HG02571 (cell line): ENCODE data around the gene DCAF8L2.
"Not testable (repeated sequence)": the region's sequence is repeated elsewhere in the genome, so short reads cannot be mapped to it uniquely, and the experiment has no call there.

ENCODE experiments used
- ATAC-seq: cut with Tn5 transposase; IDR thresholded peaks from one replicate; pipeline ENCODE4 v1.9.1; 2021; ENCODE audit warnings: mild to moderate bottlenecking, moderate library complexity; ENCODE audit not compliant: unreplicated experiment

Gene DCAF8L2

DNA sequence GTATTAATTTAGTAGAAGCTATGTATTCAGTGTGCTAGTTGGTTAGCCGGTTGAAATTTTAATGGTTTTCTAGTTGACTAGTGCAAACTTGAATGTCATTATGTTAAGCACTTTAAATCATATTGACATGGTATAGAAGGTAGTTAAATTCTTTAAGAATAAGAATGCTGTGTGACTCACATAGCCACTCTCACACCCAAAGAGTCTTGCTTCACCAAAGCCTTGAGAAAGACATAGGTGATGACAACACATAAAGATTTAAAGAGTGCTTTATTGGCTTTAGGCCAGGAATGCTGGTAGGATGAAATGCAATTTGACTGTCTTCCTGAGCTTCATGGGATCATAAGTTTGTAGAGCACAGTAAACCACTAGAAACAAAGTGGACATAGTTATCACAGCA lies 85.3 kb downstream of the DCAF8L2 start:
- no peak for ATAC-seq

DNA sequence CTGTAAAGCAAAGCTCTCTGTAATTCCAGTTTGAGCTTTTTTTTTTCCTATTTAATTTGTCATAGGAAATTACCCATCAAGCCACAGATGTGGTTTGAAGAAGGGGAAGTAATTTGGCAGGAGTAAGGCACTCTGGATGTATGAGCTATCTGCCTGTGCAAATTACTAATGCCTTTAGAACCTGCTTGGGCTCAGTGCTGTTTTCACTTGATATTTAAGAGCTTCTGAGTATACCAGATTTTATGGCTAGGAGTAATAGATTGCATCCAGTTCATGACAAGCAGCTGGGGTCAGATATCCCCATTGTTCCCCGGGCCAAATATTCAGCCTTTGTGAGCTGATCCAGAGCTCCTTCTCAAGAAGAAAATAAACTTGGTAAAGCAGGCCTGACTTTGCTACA lies 89.1 kb downstream of the DCAF8L2 start:
- no peak for ATAC-seq

DNA sequence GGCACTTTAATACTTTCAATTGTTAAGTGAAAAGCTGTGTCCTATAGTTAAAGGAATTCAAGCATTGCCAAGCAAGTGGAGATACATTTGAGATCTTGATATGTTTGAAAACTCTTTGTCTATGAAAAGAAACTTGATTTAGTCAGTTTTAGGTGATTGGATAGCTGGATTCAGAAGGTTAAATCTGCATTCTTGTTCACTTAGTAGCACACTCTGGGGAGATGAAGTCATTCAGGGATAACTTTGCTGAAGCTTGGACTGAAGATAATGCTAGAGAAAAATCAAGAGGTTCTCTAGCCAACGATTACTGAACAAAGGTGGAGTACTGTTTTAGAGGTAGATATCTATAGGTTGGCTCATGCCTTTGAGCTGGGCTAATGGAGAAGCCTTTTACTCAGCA lies 90.6 kb downstream of the DCAF8L2 start:
- ATAC-seq: no peak

DNA sequence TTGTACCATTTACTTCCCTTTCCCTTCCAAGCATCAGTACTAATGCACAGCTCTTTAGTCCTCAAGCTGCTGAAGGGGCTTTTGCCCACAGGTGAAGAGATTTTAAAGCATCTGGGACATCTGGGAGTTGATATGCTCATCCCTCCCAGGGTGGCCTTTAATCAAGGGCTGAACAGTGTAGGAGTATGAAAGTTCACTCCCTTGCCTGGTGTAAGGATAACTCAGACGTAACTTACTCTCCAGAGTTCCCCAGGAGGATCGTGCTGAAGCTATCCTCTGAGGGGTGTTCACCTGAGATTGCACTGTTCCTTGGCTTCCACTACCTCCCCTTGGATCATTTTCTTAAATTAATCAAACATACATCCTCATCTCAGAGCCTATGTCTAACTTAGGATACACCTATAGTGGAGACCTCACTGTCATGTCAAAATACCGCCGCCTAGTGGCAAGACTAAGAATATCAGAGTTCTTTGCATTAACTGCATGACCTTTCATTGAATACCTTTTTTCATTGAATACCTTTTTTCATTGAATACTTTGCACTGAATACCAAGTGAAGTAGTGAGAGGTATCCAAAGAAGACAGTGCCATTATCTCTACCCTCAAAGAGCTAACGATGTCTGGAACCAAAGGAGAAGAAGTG lies 93.5 kb downstream of the DCAF8L2 start:
- ATAC-seq: not testable (repeated sequence)

DNA sequence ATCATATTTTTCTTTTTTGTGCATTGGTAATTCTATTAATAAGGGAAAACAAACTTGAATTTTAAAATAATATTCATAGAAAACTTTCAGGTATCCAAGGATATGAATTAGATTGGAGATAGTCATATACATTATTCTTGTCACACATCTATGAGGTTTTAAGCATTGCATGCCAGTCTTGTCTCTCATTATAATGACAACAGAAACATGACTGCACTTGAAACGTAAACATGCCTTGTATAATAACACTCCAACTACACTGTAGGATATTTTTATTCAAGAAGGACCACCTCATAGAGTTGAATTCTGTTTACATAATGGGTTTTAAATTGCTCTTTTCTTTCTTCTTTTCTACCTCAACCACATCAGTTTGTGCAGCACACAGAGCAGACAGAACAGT lies 104.5 kb downstream of the DCAF8L2 start:
- no peak for ATAC-seq

DNA sequence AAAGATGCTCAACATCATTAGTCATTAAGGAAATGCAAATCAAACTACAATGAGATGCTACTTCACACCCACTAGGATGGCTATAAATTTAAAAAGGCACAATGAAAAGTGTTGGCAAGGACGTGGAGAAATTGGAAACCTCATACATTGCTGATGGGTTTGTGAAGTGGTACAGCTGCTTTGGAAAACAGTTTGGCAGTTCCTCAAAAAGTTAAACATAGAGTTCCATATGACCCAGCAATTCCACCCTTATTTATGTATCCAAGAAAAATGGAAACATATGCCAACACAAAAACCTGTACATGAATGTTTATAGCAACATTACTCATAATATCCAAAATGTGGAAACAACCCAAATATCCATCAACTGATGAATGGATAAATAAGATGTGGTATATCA lies 116.4 kb downstream of the DCAF8L2 start:
- no peak for ATAC-seq

DNA sequence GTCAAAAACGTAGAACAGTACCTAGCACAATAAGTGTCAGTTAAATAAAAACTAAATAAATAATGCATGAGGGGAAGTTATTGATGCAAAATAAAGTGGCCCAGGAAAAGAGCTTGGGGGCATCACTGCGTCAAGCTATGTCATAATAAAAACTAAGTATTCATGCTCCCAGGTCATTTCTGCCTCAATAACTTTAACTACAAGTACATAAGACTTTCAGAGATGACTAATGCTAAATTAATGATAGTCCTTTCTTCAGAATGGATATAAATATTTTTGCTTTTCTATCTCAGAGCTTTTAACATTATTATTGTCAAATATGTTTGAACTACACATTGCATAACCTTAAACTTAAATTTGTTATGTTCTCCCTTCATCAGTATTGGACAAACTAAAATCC lies 125.5 kb downstream of the DCAF8L2 start:
- no peak for ATAC-seq

DNA sequence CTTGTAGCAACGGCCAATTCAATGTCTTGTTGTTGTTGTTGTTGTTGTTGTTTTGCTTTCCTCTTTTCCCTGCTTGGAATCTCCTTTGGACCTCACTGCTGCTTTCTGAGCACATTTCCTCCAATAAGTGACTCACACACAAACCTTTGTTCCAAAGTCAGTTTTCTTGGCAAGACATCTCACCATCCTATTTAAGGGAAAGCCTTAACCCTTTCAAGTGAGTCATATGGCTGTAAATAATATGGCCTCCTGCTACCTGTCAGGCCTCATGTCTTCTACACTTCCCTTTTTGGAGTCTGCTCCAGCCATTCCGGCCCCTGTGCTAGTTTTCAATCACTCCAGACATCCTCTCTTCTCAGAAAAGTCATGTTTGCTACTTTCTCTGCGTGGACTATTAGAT lies 138.1 kb downstream of the DCAF8L2 start:
- ATAC-seq: no peak

DNA sequence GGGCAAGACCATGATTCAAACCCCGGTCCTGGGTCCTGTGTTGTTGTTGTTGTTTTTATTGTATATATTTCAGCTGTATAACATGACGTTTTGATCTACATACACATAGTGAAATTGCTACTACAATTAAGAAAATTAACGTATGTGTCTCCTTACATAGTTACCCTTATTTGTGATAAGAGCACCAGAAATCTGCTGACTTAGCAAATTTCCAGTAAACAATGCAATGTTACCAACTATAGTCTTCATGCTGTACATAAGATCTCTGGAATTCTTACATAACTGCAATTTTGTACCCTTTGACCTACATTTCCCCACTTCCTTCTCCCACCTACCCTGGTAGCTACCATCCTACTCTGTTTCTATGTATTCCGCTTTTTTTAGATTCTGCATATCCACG lies 141.8 kb downstream of the DCAF8L2 start:
- ATAC-seq: no peak

DNA sequence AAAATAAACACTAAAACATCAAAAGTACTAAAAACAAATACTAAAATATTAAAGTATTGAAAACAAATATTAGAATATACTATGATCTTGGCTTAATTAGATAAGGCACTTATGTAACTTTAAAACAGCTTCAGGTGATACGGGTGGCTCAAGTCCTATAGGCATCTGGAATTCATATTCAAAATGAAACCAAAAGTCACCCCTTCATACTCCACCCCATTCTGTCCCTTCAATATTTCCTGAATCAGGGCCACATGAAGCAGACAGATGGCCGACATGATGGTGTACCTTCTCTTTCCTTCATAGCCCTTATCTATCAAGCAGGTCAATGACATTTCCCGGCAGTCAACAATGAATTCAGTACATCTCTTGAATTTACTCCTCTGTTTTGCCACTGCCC lies 145.8 kb downstream of the DCAF8L2 start:
- ATAC-seq: no peak

DNA sequence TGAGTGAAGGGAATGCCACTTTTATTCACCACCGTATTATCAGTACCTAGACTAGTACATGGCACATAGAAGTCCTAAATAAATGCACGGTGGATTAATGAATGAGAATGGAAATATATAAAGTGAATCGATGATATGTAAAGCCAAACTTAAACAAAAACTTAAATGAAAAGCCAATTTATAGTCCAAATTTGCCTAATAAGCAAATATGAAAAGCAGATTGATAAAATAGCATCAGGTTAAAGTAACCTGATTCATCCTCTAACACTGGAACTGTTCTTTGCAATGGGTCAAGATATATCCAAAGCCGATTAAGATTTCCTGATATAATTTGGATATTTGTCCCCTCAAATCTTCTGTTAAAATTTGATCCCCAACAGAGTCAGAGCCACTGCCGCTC lies 150.8 kb downstream of the DCAF8L2 start:
- ATAC-seq: no peak

DNA sequence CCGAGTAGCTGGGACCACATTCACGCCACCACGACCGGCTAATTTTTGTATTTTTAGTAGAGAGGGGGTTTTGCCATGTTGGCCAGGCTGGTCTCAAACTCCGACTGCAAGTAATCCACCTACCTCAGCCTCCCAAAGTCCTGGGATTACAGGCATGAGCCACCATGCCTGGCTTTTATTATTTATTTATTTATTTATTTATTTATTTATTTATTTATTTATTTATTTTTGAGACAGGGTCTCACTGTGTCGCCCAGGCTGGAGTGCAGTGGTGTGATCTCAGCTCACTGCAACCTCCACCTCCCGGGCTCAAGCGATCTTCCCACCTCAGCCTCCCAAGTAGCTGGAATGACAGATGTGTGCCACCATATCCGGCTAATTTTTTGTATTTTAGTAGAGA lies 153.4 kb downstream of the DCAF8L2 start:
- ATAC-seq: not testable (repeated sequence)

DNA sequence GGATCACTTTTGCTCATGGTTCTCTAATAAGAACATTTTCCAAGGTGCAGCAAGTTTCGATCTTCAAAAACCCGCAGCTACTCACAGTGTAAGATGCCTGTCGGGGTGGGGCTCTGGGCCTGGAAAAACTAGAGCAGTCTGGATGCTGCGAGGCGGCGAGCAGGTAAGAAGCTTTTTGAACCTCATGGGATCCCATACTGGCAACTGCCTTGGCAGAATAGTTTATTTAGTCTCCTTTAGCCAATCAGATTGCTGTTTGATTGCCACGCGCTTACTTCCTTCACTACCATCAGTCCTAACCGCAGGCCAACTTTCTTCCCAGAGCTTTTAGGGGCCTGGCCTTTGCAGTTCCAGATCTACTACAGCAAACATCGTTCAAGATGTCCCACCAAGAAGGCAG lies 156.4 kb downstream of the DCAF8L2 start:
- ATAC-seq: no peak

DNA sequence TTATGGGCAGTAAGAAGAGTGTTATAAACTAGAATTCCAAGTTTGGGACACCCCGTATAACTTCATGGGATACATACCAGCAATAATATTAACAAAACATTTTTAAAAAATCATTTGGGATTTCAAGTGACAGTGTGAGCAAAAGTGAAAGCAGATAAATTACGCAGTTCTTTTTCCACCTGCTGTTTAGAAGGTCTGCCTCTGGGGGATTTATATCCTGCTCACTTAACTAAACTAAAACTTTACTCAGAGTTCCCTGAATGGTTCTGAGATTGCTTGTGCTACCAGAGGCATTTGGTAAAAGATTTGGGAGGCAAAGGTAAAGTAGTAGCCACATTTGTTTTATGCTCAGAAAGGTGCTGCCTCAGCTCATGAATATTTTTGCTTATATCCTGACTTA lies 160.2 kb downstream of the DCAF8L2 start:
- not testable (repeated sequence) for ATAC-seq

DNA sequence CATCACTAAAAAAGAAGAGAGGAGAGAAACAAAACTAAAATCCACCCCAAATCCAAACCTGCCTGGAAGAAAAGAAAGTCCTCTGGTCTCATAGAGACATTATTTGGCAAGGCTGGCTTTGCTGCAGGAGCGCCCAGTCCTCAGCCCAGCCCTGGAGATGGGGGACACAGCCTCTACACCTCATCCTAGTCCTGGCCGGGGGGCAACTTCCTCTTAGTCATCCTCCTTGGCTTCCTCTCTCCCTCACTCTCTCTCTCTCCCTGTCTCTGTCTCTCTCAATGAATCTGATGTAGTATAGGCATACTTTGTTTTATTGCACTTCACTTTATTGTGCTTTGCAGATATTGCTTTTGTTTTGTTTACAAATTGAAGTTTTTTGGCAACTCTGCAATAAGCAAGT lies 161.8 kb downstream of the DCAF8L2 start:
- no peak for ATAC-seq

DNA sequence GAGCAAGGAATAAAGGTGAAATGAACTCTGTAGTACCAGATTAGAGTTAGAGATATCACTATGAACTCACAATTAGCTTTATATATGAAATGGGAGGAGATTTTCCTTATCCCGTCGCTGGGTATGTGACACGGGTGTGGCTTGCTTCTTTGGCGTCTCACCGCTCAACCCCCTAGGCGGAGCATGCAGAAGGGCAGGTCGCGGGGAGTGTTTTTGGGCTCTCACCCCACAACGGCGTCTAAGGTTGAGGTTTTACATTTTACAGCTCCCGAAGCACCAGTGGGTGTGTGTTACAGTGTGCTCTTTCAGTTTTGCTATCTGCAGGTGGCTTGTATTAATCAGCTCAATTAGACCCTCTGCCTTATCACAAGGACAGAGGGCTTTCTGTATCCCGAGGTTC lies 175.6 kb downstream of the DCAF8L2 start:
- no peak for ATAC-seq

DNA sequence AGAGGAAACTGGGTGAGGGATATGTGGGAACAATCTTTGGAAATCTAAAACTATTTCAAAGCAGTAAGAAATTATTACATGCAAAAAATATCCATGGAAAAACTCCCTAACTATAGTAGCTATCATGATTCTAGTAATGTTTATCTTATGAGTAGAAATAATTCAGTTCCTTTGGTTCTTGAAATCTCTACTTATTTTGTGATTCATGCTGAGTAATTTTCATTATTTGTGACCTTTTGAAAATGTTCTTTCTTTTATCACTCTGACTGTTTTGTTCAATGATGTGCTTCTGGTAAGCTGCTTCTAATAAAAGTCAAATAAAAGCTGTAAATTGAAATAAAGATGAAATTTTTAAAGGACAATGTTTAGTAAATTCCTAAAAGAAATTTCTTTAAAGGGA lies 177.2 kb downstream of the DCAF8L2 start:
- no peak for ATAC-seq

DNA sequence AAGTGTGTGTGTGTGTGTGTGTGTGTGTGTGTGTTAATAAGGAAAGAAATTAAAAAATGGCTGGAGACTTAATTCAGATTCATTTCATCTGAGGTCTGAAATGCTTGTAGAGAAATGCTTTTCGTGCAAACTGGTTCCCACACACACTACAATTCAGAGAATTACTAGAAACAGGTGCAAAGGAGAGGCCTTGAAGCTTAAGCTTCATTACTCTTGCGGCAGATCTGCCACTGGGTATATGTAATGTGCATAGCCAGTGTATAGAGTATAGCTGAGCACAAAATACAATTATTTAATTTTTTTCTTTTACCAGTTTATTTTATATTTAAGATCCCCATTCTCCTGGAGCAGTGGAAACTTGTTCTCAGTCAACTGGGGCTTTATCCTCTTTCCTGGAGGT lies 185.8 kb downstream of the DCAF8L2 start:
- ATAC-seq: no peak

DNA sequence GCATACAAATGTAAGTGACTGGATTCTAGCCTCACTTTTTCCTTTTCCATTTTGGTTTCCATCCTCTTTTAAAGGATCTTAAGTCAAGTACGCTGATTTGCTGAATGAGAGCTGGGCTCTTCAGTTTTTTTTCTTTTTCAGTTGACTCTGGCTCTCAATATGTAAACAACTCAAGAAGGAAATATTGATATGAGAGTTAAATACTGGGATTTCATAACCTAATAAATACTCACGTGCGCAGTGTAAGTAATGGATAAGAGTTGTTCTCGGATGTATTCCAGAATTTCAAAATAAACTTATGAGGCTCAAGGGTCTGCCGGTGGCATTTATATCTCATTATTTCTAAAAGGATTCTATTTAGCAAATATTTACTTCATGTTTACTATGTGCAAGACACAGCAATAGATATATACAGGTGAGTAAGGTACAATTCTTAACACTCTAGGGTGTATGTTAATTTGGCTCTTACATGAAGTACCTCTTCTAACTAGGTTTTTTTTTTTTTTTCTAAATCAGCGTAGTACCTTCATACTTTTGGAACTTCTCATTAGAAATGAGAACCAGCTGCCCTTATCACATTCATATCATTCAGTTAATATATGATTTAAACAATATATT lies 206.6 kb downstream of the DCAF8L2 start:
- no peak for ATAC-seq

DNA sequence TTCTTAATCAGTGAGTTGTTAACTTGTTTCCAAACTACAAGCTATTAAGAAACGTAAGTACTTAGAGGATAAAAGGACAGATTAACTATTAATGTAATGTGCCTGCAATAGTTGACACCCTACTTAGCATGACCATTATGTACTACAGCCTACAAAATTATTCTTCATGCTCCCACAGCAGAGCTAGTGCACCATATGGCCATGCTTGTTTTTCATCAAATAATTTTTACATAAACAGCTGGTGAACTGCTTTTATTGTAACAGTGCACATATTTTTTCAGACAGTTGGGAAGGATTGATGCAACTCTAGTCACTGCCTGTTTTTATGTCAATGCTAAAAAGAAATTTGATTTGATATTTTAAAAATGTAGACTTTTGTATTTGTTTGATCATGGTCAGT lies 207.4 kb downstream of the DCAF8L2 start:
- no peak for ATAC-seq
